ENCODE results near the gene ROBO2. TPM values are rescaled to one million over a fixed set of nuclear protein-coding genes. Genes with fewer than 3 reads are reported as not detected.

The ROBO2 gene
- polyA plus RNA-seq, 1 of the 3 experiments (the other 2 are of a cell fraction): not detected

DNA sequence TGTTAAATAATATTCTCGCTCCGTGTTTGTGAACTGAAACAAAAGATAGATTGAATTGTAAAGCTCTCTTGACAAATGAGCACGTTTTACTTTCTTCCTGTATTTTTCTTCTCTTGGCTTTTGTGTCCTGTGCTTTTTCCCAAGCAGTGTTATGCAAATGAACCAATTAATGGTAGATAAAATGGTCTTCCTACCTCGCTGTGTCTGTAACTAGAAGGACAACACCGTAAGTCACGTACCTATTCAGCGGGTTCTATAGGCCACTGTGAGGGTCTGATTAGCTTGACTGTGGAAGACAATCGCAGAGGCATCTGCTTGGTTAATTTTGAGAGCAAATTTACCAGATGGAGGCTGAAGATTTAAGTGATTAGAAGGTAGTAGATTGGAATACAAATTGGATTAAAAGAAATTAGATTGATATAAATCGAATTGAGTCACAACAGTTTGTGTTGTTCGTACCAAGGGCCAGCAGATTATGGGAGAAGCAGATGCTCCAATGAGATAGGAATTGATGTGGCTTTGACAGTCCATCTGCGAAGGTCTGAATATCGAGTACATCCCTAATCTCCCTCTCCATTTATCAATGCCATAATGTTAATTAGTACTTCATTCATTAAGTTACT is 40.2 kb downstream of the ROBO2 start:
- H3K9me3 ChIP-seq: no peaks in the 10 kb centered on the region
- H4K20me1 ChIP-seq (ENCODE audit: insufficient read depth): no peaks in the 10 kb centered on the region
- no peaks in the 10 kb centered on the region for H3K9me2 ChIP-seq
- POLR2A ChIA-PET: no interaction called here
- 50% methylated on average over 12 of the region's 12 CpGs for WGBS (ENCODE audit: low lambda C conversion rate)
- H3F3A ChIP-seq (replicated peaks; ENCODE audit: insufficient read depth): no peaks in the 10 kb centered on the region
- peaks cover 0 to 4% of the 10 kb centered on the region in 2 experiments; a peak in 3 of 4 replicates for H3K4me1 ChIP-seq (ENCODE audit: control insufficient read depth in 1 of 2, insufficient read depth in 2 of 2, low read depth in 1 of 2, low read length in 1 of 2)
- no peak overlapping the region for H3K27ac ChIP-seq (ENCODE audit: low read depth in 2 of 2, low read length in 1 of 2)
- no peaks in the 10 kb centered on the region for H3K36me3 ChIP-seq (replicated peaks in 1 of 2; ENCODE audit: control insufficient read depth in 1 of 2, insufficient read depth in 2 of 2, low read length in 1 of 2)
- TF ChIP-seq FOXJ3 (CRISPR knock-in tag; IDR thresholded peaks at IDR 0.05) (no peak), NRF1 (IDR thresholded peaks at IDR 0.05; ENCODE audit: low read depth, low read length) (no peak), FOXM1 (IDR thresholded peaks at IDR 0.05; ENCODE audit: low read depth) (no peak), ELF1 (IDR thresholded peaks at IDR 0.05) (no peak), SIN3A (IDR thresholded peaks at IDR 0.05; ENCODE audit: borderline replicate concordance, low read depth, low read length) (no peak), YY1 (IDR thresholded peaks at IDR 0.05; ENCODE audit: low read depth) (no peak), CHD2 (IDR thresholded peaks at IDR 0.05; ENCODE audit: low read length, partially characterized antibody) (no peak), GABPA (IDR thresholded peaks at IDR 0.05; ENCODE audit: low read depth) (no peak), RCOR1 (IDR thresholded peaks at IDR 0.05; ENCODE audit: low read length) (no peak)
- TF ChIP-seq, protein P1, sequence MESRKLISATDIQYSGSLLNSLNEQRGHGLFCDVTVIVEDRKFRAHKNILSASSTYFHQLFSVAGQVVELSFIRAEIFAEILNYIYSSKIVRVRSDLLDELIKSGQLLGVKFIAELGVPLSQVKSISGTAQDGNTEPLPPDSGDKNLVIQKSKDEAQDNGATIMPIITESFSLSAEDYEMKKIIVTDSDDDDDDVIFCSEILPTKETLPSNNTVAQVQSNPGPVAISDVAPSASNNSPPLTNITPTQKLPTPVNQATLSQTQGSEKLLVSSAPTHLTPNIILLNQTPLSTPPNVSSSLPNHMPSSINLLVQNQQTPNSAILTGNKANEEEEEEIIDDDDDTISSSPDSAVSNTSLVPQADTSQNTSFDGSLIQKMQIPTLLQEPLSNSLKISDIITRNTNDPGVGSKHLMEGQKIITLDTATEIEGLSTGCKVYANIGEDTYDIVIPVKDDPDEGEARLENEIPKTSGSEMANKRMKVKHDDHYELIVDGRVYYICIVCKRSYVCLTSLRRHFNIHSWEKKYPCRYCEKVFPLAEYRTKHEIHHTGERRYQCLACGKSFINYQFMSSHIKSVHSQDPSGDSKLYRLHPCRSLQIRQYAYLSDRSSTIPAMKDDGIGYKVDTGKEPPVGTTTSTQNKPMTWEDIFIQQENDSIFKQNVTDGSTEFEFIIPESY (IDR thresholded peaks at IDR 0.05; ENCODE audit: borderline replicate concordance, low read depth): no peak
- TF ChIP-seq, protein P2, sequence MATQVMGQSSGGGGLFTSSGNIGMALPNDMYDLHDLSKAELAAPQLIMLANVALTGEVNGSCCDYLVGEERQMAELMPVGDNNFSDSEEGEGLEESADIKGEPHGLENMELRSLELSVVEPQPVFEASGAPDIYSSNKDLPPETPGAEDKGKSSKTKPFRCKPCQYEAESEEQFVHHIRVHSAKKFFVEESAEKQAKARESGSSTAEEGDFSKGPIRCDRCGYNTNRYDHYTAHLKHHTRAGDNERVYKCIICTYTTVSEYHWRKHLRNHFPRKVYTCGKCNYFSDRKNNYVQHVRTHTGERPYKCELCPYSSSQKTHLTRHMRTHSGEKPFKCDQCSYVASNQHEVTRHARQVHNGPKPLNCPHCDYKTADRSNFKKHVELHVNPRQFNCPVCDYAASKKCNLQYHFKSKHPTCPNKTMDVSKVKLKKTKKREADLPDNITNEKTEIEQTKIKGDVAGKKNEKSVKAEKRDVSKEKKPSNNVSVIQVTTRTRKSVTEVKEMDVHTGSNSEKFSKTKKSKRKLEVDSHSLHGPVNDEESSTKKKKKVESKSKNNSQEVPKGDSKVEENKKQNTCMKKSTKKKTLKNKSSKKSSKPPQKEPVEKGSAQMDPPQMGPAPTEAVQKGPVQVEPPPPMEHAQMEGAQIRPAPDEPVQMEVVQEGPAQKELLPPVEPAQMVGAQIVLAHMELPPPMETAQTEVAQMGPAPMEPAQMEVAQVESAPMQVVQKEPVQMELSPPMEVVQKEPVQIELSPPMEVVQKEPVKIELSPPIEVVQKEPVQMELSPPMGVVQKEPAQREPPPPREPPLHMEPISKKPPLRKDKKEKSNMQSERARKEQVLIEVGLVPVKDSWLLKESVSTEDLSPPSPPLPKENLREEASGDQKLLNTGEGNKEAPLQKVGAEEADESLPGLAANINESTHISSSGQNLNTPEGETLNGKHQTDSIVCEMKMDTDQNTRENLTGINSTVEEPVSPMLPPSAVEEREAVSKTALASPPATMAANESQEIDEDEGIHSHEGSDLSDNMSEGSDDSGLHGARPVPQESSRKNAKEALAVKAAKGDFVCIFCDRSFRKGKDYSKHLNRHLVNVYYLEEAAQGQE (IDR thresholded peaks at IDR 0.05; ENCODE audit: low read depth, low read length): no peak
- TF ChIP-seq, protein P3, sequence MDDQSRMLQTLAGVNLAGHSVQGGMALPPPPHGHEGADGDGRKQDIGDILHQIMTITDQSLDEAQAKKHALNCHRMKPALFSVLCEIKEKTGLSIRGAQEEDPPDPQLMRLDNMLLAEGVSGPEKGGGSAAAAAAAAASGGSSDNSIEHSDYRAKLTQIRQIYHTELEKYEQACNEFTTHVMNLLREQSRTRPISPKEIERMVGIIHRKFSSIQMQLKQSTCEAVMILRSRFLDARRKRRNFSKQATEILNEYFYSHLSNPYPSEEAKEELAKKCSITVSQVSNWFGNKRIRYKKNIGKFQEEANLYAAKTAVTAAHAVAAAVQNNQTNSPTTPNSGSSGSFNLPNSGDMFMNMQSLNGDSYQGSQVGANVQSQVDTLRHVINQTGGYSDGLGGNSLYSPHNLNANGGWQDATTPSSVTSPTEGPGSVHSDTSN (IDR thresholded peaks at IDR 0.05): no peak
- TF ChIP-seq, protein P4, sequence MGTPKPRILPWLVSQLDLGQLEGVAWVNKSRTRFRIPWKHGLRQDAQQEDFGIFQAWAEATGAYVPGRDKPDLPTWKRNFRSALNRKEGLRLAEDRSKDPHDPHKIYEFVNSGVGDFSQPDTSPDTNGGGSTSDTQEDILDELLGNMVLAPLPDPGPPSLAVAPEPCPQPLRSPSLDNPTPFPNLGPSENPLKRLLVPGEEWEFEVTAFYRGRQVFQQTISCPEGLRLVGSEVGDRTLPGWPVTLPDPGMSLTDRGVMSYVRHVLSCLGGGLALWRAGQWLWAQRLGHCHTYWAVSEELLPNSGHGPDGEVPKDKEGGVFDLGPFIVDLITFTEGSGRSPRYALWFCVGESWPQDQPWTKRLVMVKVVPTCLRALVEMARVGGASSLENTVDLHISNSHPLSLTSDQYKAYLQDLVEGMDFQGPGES (IDR thresholded peaks at IDR 0.05; ENCODE audit: low read depth, low read length): no peak
- H3K4me2 ChIP-seq: no peak overlapping the region
- H2AFZ ChIP-seq (ENCODE audit: low read depth): no peak overlapping the region
- H3K79me2 ChIP-seq (ENCODE audit: insufficient read depth): no peaks in the 10 kb centered on the region
- no peak for DNase-seq
- CTCF ChIA-PET: no interaction called here
- H3K4me3 ChIP-seq (ENCODE audit: low read depth in 2 of 2, low read length in 1 of 2): no peak overlapping the region
- H3K9ac ChIP-seq: no peak overlapping the region
- no peaks in the 10 kb centered on the region for H3K27me3 ChIP-seq (ENCODE audit: insufficient read depth)

Measured in SK-N-SH (cell line).